Fibroblast of mammary gland (primary cell): ENCODE measurements around the gene CES3.

Source experiments
- DNase-seq: peaks from one replicate; pipeline ENCODE4 v3.0.0-alpha.2; 2010; ENCODE audit warnings: low read depth
- H3K4me3 ChIP-seq: 2 replicates; pipeline ENCODE4 v1.5.1; 2011; ENCODE audit warnings: low read depth, mild to moderate bottlenecking, low read length, moderate library complexity; ENCODE audit not compliant: control insufficient read depth
- TF ChIP-seq, protein P1 (sequence below): conservative IDR thresholded peaks from 2 replicates; pipeline ENCODE4 v1.5.1; 2011; ENCODE audit warnings: low read depth, low read length, inconsistent platforms; ENCODE audit not compliant: control insufficient read depth, insufficient read depth

Gene CES3

GRCh38 chr16:67016143-67016542 lies 55.1 kb downstream of the CES3 start:
- no peak for DNase-seq
- no peak overlapping the region for H3K4me3 ChIP-seq
- TF ChIP-seq, protein P1, sequence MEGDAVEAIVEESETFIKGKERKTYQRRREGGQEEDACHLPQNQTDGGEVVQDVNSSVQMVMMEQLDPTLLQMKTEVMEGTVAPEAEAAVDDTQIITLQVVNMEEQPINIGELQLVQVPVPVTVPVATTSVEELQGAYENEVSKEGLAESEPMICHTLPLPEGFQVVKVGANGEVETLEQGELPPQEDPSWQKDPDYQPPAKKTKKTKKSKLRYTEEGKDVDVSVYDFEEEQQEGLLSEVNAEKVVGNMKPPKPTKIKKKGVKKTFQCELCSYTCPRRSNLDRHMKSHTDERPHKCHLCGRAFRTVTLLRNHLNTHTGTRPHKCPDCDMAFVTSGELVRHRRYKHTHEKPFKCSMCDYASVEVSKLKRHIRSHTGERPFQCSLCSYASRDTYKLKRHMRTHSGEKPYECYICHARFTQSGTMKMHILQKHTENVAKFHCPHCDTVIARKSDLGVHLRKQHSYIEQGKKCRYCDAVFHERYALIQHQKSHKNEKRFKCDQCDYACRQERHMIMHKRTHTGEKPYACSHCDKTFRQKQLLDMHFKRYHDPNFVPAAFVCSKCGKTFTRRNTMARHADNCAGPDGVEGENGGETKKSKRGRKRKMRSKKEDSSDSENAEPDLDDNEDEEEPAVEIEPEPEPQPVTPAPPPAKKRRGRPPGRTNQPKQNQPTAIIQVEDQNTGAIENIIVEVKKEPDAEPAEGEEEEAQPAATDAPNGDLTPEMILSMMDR = no peak

- no peak overlapping the region for H3K4me3 ChIP-seq
- no peak for DNase-seq
- TF ChIP-seq, protein P1 = no peak
These were observed 55.8 kb downstream of the CES3 start for GRCh38 chr16:67016681-67017420.

DNA sequence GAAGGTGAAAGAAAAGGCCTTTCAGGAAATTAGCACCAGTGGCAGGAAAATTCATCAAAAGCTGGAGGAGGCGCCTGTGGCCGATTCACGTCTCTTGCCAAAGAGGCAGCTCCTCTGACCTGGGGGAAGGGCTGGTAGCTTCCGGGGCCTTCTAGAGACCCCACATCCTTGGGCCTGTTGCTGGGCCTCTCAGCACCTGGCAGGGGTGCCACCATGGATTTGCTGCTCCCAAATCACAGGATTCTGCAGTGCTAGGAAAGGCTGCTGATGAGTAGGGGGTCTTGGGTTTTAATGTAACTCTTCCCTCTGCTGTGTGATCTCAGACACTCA lies 56.3 kb downstream of the CES3 start:
- DNase-seq = no peak
- TF ChIP-seq, protein P1 = no peak

GRCh38 chr16:67017810-67018488 lies 56.9 kb downstream of the CES3 start:
- peak; percentile 96 for DNase-seq
- TF ChIP-seq, protein P1 = peak; percentile 80
- H3K4me3 ChIP-seq = no peak overlapping the region

More for the DNA sequence above, 56.3 kb downstream of the CES3 start:
- no peak overlapping the region for H3K4me3 ChIP-seq

DNA sequence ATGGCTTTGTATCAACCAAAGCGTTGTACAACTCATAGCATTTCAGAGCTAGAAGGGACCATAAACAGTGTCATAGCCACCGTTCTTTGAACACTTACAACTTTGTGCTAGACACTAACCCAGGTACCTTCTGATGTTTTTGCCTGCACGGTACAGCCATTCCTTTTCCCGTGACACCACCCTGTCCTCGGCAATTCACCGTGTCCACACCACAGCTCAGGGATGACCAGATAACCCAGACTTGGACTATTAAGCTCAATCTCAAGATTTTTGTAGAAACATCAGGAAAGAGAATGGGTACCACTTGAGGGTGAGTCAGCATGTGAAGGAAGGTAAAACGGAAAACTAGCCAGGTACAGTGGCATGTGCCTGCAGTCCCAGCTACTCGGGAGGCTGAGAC lies 58.1 kb downstream of the CES3 start:
- DNase-seq = no peak
- H3K4me3 ChIP-seq = no peak overlapping the region
- TF ChIP-seq, protein P1 = no peak

- DNase-seq = no peak
- TF ChIP-seq, protein P1 = no peak
These were observed 60.3 kb downstream of the CES3 start for GRCh38 chr16:67021321-67021720.

More at GRCh38 chr16:67021321-67021720, 60.3 kb downstream of the CES3 start:
- H3K4me3 ChIP-seq = no peak overlapping the region
